Activated naive CD4-positive, alpha-beta T cell treated with anti-CD3 and anti-CD28 coated beads, Interleukin-2, amount 50 U/mL, for 72 hours (primary cell): ENCODE data around the gene ARHGAP42. TPM values are rescaled to one million over a fixed set of nuclear protein-coding genes. Genes with fewer than 3 reads are reported as not detected.
"Not testable (repeated sequence)": the region's sequence is repeated elsewhere in the genome, so short reads cannot be mapped to it uniquely, and the experiment has no call there.

Experiments
- ATAC-seq, 2 donors: fragments of 150-1000 bp; cut with Tn5 transposase; 2 replicates each; pipeline ENCODE4 v1.10.0; 2021; ENCODE audit warnings: mild to moderate bottlenecking in 2 of 2, moderate library complexity in 2 of 2
- DNase-seq, 2 donors: peaks; one replicate each; pipeline ENCODE4 v3.0.0; 2021 to 2022; ENCODE audit warnings: low spot score in 2 of 2
- H3K27ac Mint-ChIP-seq, 2 donors: one replicate each; pipeline ENCODE4 v1.8.0; 2022; ENCODE audit warnings: mild to moderate bottlenecking in 2 of 2, mixed read lengths in 2 of 2
- H3K36me3 Mint-ChIP-seq, 2 donors: one replicate each; pipeline ENCODE4 v1.8.0; 2022; ENCODE audit warnings: mixed read lengths in 2 of 2
- H3K9me3 Mint-ChIP-seq, 2 donors: one replicate each; pipeline ENCODE4 v1.8.0; 2022; ENCODE audit warnings: mixed read lengths in 2 of 2
- total RNA-seq, 2 donors: library from RNA; stranded (reverse); gene quantifications; one replicate each; pipeline ENCODE4 v1.2.3, GENCODE V29; 2022

The ARHGAP42 gene, protein sequence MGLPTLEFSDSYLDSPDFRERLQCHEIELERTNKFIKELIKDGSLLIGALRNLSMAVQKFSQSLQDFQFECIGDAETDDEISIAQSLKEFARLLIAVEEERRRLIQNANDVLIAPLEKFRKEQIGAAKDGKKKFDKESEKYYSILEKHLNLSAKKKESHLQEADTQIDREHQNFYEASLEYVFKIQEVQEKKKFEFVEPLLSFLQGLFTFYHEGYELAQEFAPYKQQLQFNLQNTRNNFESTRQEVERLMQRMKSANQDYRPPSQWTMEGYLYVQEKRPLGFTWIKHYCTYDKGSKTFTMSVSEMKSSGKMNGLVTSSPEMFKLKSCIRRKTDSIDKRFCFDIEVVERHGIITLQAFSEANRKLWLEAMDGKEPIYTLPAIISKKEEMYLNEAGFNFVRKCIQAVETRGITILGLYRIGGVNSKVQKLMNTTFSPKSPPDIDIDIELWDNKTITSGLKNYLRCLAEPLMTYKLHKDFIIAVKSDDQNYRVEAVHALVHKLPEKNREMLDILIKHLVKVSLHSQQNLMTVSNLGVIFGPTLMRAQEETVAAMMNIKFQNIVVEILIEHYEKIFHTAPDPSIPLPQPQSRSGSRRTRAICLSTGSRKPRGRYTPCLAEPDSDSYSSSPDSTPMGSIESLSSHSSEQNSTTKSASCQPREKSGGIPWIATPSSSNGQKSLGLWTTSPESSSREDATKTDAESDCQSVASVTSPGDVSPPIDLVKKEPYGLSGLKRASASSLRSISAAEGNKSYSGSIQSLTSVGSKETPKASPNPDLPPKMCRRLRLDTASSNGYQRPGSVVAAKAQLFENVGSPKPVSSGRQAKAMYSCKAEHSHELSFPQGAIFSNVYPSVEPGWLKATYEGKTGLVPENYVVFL
- under 1 TPM; 0.10 to 0.32 TPM for total RNA-seq

DNA sequence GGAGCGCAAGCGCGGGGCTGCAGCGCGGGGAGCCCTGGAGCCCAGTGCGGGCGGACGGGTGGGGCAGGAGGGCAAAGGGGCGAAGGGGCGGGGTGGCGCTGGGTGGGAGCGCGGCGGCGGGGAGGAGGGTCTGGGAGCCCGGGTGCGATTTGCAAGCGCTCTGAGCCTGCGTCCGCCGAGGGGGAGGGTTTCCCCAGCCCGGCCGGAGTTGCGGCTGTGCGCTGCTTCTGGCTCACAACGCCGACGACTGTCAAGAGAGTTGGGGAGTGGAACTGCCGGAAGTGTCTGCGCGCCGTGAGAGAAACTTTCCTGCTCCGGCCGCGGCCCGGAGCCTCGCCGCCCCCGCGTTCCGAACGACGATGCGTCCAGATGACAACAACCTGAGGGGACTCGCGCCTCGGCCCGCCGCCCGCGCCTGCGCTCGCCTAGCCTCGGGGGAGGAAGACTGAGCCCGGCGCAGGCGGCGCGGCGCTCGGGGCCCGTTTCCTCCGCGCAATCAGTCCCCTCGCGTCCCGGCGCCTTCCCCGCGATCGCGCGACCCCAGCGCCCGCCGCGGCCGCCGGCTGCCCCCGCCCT lies at the start of gene ARHGAP42:
Gene ARHGAP42, plus strand, starts transcription at position 235 of the 576 bp plus-strand sequence. CDS start 391 bp downstream, outside the sequence.
- Mint-ChIP-seq H3K27ac (no peak within 1 kb of the TSS), H3K36me3 (peaks cover 0 to 12% of the 10 kb centered on the region in 2 donors), H3K9me3 (peaks cover 0 to 12% of the 10 kb centered on the region in 2 donors)
- DNase-seq, result peak; percentile 25 to 60
- peak; percentile 66 to 74 for ATAC-seq

DNA sequence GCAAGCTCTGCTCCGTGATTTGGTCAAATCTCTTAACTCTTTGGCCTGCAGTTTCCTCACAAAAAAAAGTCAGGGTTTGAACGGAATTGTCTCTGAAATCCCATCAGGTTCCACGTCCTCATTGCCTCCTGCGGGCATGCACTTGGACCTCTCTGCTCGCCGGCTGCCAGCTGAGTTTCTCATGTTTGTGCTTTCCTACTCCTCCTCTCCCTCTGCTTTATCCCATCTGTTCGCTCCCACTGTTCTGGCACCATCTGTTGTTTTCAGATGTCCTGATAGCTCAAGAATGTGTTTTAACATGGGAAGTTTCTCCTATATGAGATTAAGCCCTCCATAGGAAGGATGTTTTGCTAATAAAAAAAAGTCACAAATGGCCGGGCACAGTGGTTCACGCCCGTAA lies 49.4 kb upstream of the ARHGAP42 start:
- peaks cover 19 to 21% of the 10 kb centered on the region in 2 donors for H3K9me3 Mint-ChIP-seq
- no peak overlapping the region for H3K27ac Mint-ChIP-seq
- DNase-seq (no peak), ATAC-seq (no peak)
- no peaks in the 10 kb centered on the region for H3K36me3 Mint-ChIP-seq

DNA sequence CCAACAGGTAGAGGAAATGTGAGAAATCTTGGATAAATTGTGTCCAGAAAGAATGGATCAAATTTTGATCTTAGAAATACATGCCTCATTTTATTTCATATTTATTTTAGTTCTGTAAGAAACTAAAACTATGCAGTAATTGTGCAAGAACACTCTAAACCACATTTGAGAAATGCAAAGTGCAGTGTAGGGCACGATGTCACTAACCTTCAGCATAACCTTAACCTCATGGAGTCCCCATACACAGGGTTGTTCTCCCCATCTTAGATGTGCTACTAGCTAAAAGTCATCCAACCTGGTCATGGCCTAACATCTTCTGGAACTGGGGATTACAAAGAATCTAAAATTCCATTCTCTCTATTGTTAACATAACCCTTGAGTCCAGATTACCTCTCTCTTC lies 48.4 kb upstream of the ARHGAP42 start:
- Mint-ChIP-seq H3K9me3 (peaks cover 12 to 14% of the 10 kb centered on the region in 2 donors), H3K27ac (no peak overlapping the region), H3K36me3 (no peaks in the 10 kb centered on the region)
- DNase-seq (no peak), ATAC-seq (no peak)

DNA sequence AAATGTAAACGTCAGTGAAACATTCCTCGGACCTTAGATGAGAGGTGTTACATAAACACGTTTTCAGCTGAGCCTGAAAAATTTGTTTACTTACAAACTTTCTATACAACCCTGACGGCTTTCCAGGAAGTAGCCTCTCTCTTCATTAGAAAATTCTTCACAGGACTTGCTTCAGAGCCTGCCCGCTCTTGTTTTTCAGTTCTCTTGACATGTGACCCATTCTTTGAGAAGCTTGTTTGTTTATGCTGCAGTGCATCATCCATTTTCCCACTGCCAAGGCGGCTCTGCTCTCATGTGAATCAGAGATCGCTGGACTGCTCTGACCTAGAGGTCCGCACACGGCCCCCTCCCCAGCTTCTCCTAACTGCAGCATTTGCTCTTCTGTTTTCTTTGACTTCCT lies 47.9 kb upstream of the ARHGAP42 start:
- H3K27ac Mint-ChIP-seq, result no peak overlapping the region
- H3K9me3 Mint-ChIP-seq, result peaks cover 10 to 12% of the 10 kb centered on the region in 2 donors
- DNase-seq, result no peak
- no peak for ATAC-seq
- no peaks in the 10 kb centered on the region for H3K36me3 Mint-ChIP-seq

DNA sequence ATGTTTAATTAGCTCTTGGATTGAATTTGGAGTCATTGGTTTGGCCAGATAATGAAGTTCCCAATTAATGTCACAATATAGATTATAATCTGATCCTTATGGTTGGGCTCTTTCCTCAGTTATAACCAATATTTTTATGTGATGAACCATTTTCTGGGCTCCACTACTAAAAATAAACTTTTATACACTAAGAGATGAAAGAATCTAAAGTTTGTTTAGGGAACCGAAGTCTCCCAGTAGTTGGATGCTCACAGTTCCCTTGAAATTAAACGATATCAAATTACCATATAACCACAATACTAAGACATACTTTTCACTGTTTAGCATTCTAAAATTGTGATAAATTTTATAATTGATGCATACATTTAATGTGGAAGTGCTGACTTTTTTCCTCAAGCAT lies 47.0 kb upstream of the ARHGAP42 start:
- ATAC-seq (no peak), DNase-seq (no peak)
- Mint-ChIP-seq H3K36me3 (no peaks in the 10 kb centered on the region), H3K27ac (no peak overlapping the region), H3K9me3 (peaks cover 12 to 13% of the 10 kb centered on the region in 2 donors)

DNA sequence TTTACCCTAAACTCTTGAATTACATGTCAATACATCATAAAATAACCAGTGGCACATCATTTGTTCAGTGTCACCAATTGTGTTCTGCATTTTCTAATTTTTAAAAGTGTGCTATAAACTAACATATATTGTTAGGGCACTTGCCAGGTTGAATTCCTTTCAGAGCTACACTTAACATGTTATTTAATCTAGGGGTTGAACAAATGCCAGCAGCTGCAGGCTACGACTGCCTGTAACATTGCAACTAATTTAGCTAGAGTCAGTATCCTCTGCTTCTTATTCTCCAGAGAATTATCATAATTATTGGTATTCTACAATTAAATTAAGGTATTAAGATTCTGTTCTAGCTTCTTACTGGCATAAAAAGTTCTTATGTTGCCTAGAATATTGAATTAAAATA lies 46.4 kb upstream of the ARHGAP42 start:
- ATAC-seq, result no peak
- H3K36me3 Mint-ChIP-seq, result no peaks in the 10 kb centered on the region
- no peak overlapping the region for H3K27ac Mint-ChIP-seq
- DNase-seq, result no peak
- H3K9me3 Mint-ChIP-seq, result peaks cover 12 to 13% of the 10 kb centered on the region in 2 donors

DNA sequence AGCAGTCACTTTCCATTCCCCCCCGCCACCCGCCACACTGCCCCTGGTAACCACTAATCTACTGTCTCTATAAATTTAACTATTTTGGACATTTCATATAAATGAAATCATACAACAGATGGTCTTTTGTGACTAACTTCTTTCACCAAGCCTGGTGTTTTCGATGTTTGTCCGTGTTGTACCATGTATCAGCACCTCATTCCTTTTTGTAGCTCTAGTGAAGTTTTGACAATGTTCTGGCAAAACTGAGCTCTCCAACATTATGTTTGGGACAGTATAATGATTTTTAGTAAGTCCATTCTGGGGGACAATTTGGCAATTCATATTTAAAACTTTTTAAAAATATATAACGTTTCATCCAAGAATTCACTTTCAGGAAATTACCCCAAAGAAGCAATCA lies 45.6 kb upstream of the ARHGAP42 start:
- Mint-ChIP-seq H3K36me3 (peaks cover 0 to 4% of the 10 kb centered on the region in 2 donors), H3K9me3 (peaks cover 8 to 17% of the 10 kb centered on the region in 2 donors), H3K27ac (no peak overlapping the region)
- DNase-seq (no peak), ATAC-seq (no peak)

DNA sequence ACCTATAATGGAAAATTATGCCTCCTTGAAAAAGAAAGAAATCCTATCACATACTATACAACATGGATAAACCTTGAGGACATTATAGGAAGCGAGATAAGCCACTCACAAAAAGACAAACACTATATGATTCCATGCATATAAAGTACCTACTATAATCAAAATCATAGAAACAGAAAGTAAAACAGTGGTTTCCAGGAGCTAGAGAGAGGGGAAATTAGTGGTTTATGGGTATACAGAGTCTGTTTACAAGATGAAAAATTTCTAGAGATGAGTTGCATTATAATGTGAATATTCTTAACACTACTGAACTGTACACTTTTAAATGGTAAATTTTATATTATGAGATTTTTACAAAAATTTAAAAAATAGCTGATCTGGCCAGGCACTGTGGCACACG lies 40.5 kb upstream of the ARHGAP42 start:
- no peak for ATAC-seq
- Mint-ChIP-seq H3K36me3 (peaks cover 0 to 9% of the 10 kb centered on the region in 2 donors), H3K27ac (no peak overlapping the region), H3K9me3 (peaks cover 10 to 25% of the 10 kb centered on the region in 2 donors)
- no peak for DNase-seq

DNA sequence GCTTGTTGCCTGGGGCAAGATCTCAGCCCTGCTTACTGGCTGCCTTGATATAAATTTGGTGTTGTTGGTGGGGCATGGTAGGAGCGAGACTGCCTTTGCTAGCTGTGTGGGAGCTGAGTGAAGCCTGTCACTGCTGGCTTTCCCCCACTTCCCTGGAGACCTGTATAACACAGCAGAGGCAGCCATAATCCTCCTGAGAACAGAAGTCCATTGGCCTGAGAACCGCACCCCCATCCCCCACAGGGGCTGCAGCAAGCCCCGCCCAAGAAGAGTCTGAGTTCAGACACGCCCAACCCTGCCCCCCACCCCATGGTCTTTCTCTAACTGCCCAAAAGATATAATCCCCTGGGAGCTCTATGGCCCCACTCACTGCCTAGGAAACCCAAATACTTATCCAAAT lies 39.2 kb upstream of the ARHGAP42 start:
- peaks cover 0 to 21% of the 10 kb centered on the region in 2 donors for H3K36me3 Mint-ChIP-seq
- H3K27ac Mint-ChIP-seq, result no peak overlapping the region
- H3K9me3 Mint-ChIP-seq, result peaks cover 22 to 31% of the 10 kb centered on the region in 2 donors
- ATAC-seq, result no peak
- DNase-seq, result no peak

DNA sequence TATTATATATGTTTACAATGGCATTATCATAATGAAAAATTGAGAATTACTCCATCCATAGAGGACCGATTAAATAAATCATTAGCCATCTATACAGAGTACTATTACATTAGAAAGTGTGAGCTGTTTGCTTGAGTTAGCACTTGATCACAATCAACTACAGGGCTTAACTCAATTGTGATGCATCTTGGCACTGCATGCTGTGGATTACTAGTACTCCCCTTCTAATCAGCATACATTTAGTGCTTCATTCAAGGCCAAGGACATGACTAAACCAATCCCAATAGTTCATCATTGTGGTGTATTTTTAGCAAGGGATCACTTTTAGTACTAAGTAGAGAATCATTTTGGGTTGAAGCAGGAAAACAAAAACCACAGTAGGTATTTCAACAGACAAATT lies 23.5 kb upstream of the ARHGAP42 start:
- H3K27ac Mint-ChIP-seq, result no peak overlapping the region
- H3K9me3 Mint-ChIP-seq, result peaks cover 3 to 14% of the 10 kb centered on the region in 2 donors
- ATAC-seq, result no peak
- DNase-seq, result no peak
- H3K36me3 Mint-ChIP-seq, result no peaks in the 10 kb centered on the region

DNA sequence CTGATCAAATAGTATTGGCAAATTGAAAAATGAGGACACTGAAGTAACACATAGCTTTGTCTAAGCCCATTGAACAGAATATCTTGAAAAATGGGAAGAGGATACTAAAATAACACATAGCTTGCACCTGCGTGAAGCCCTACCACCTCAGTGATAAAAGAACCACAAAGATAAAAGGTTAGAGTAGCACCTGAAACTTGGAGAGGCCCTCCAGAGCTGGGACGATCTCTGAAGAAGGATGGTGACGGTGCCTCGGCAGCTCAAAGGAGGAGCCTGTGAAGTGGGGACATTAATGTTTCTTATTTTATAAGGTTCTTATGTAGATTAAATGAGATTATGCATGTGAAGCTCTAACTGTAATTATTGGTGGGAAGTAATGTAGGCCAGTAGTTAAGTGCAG lies 23.1 kb upstream of the ARHGAP42 start:
- peaks cover 0 to 10% of the 10 kb centered on the region in 2 donors for H3K9me3 Mint-ChIP-seq
- no peak for DNase-seq
- no peak overlapping the region for H3K27ac Mint-ChIP-seq
- no peak for ATAC-seq
- no peaks in the 10 kb centered on the region for H3K36me3 Mint-ChIP-seq

DNA sequence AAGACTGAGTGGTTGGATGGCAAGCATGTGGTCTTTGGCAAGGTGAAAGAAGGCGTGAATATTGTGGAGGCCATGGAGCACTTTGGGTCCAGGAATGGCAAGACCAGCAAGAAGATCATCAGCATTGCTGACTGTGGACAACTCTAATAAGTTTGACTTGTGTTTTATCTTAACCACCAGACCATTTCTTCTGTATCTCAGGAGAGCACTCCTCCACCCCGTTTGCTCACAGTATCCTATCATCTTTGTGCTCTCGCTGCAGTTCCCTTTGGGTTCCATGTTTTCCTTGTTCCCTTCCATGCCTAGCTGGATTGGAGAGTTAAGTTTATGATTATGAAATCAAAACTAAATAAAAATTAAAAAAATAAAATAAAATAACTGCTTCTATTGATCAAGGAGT lies 20.3 kb upstream of the ARHGAP42 start:
- H3K9me3 Mint-ChIP-seq, DNase-seq, ATAC-seq: not testable (repeated sequence)

DNA sequence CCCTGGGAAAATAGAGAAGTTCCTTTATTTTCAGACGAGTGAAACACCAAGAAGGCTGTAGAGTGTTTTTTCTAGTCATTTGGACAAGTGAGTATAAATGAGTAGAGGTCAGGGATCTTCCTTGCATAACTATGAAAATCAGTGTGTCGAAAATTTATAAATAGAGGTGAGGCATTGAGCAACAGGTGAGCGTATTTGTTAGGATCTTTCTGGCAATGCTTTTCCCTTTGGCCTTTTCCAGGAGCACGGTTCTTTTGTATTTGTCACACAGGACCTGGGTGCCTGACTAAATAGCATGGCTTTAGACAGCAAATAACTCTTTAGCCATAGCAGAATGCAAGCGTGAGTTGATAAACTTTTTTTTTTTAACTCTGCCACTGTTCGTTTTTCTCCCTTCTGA lies 19.6 kb upstream of the ARHGAP42 start:
- DNase-seq (no peak), ATAC-seq (no peak)
- Mint-ChIP-seq H3K27ac (no peak overlapping the region), H3K36me3 (no peaks in the 10 kb centered on the region), H3K9me3 (peaks cover 3 to 4% of the 10 kb centered on the region in 2 donors)

More for the DNA sequence above, 20.3 kb upstream of the ARHGAP42 start:
- not testable (repeated sequence) for H3K36me3 Mint-ChIP-seq, H3K27ac Mint-ChIP-seq

DNA sequence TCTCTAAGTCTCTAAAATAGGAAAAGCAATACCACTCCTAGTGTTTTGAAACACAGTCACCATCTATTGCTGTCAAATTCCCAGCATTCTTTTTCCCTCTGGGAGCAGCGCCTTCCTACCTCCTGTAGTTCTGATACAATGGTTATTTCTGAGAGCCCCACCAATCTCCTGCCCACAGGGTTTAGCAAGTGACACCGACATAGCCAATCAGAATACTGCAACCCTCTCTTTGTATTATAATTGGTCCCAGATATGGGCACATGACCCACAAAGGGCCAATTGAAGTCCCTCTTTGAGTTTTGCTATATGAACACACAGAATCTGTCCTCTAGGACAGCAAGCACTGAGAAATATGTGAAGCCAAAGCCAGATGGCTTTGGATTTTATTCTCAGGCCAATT lies 16.9 kb upstream of the ARHGAP42 start:
- no peak overlapping the region for H3K27ac Mint-ChIP-seq
- H3K36me3 Mint-ChIP-seq, result no peaks in the 10 kb centered on the region
- ATAC-seq (no peak), DNase-seq (no peak)
- peaks cover 4% of the 10 kb centered on the region in 2 donors for H3K9me3 Mint-ChIP-seq

DNA sequence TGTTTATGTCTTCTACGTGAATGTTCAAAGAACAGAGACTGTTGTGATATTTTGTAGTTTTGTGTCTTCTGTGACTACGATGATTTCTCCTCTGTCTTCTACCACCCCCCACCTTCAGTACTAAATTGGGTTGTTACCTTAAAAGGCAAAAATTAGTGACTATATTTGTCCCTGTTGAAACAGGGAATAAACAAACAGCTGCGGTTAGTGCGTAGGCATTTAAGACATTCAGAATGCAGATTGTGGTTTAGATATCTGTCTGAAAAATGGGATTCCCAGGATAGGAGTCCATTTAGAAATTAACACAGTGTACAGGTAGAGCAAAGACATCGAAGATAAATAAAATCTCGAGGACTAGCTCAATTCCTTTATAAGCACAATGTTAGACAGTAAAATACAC lies 15.6 kb upstream of the ARHGAP42 start:
- H3K36me3 Mint-ChIP-seq, result no peaks in the 10 kb centered on the region
- H3K9me3 Mint-ChIP-seq, result peaks cover 4 to 8% of the 10 kb centered on the region in 2 donors
- no peak overlapping the region for H3K27ac Mint-ChIP-seq
- no peak for ATAC-seq
- DNase-seq, result no peak

DNA sequence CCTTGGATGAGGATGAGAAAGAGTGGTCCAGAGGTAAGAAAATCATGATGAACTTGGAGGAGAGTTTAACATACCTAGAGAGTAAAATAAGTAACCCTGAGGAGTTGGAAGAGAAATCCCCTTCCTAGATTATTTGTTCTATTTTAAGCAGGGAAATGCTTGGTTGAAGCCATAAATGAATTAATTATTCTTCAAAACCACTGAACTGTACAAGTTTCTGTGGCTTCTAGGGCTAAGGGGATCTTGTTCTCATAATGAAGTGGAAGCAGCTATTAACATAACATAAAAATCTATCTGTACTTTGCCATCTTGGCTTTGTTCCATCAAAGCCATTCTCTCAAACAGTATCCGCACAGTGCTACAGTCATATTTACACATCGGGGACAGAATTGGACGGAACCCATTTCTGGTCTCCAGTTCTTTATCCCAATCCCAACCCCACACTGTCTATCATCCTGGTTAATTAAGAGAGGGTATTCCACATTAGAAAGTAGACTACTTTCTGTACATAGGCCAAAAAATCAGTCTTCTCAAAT lies 14.5 kb upstream of the ARHGAP42 start:
- Mint-ChIP-seq H3K9me3 (peaks cover 8% of the 10 kb centered on the region in 2 donors), H3K36me3 (no peaks in the 10 kb centered on the region), H3K27ac (no peak overlapping the region)
- DNase-seq (no peak), ATAC-seq (no peak)

DNA sequence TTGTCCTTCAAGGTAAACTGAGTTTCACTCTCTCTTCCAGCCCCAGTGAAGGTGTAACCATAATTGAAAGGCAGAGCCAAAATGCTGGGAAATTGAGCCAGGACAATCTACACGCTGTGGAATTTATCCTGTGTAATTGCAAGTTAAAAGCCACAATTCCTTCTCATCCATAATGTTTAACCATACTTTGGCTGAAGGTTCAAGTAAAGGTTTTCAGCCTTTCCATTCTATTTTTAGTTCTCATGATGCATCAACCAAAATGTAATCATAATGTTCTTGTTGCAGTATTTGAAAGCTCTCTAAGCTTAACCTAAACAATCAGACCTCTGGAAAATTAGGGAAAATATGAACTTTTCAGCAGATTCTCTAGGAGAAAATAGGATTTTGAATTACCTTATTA lies 14.0 kb upstream of the ARHGAP42 start:
- Mint-ChIP-seq H3K36me3 (no peaks in the 10 kb centered on the region), H3K27ac (no peak overlapping the region), H3K9me3 (peaks cover 8% of the 10 kb centered on the region in 2 donors)
- DNase-seq (no peak), ATAC-seq (no peak)
